Activated CD4-positive, alpha-beta T cell treated with anti-CD3 and anti-CD28 coated beads for 36 hours (primary cell): Measurements from ENCODE around the gene HYAL2. TPM values are rescaled to one million over a fixed set of nuclear protein-coding genes. Genes with fewer than 3 reads are reported as not detected.

Source experiments
- ATAC-seq: fragments of 200-7000 bp; cut with Tn5 transposase; one replicate; pipeline ENCODE4 v1.10.0; 2021; ENCODE audit warnings: mild to moderate bottlenecking, moderate library complexity
- CTCF ChIA-PET: fragments of 350-600 bp; sonication (Branson Sonifier 250); formaldehyde crosslinking; loops from one replicate; lab custom pipeline; 2021; ENCODE audit warnings: antibody characterized with exemption; lab: Charles Lee
- POLR2A ChIA-PET: fragments of 350-600 bp; sonication (Branson Sonifier 250); formaldehyde crosslinking; loops from one replicate; lab custom pipeline; 2021; ENCODE audit warnings: antibody characterized with exemption, inconsistent platforms; lab: Charles Lee
- DNase-seq: peaks from one replicate; pipeline ENCODE4 v3.0.0-alpha.2; 2020
- H3K27ac Mint-ChIP-seq: one replicate; pipeline ENCODE4 v1.8.0; 2021; ENCODE audit warnings: mixed read lengths
- H3K27me3 Mint-ChIP-seq: one replicate; pipeline ENCODE4 v1.8.0; 2021; ENCODE audit warnings: mixed read lengths
- H3K36me3 Mint-ChIP-seq: one replicate; pipeline ENCODE4 v1.8.0; 2021; ENCODE audit warnings: low read depth, mixed read lengths
- H3K4me1 Mint-ChIP-seq: one replicate; pipeline ENCODE4 v1.8.0; 2021; ENCODE audit warnings: mixed read lengths
- H3K4me3 Mint-ChIP-seq: one replicate; pipeline ENCODE4 v1.8.0; 2021; ENCODE audit warnings: mild to moderate bottlenecking, moderate library complexity, mixed read lengths
- H3K9me3 Mint-ChIP-seq: one replicate; pipeline ENCODE4 v1.8.0; 2021; ENCODE audit warnings: low read depth, mixed read lengths
- intact Hi-C, 2 experiments: fragments of 100-400 bp; cut with DNase I in 1 of 2; cut with micrococcal nuclease in 1 of 2; formaldehyde crosslinking; loops; one replicate each; pipeline versions ENCODE4 v1.14.2 to v1.15.1; 2022 to 2024; cut with DNase I, micrococcal nuclease
- total RNA-seq, 2 experiments: library from RNA; stranded (reverse); gene quantifications; one replicate each; pipeline ENCODE4 v1.2.3, GENCODE V29; 2021

The HYAL2 gene
- total RNA-seq, 2 experiments from 2014 or later = 4.7 to 5.1 TPM

DNA sequence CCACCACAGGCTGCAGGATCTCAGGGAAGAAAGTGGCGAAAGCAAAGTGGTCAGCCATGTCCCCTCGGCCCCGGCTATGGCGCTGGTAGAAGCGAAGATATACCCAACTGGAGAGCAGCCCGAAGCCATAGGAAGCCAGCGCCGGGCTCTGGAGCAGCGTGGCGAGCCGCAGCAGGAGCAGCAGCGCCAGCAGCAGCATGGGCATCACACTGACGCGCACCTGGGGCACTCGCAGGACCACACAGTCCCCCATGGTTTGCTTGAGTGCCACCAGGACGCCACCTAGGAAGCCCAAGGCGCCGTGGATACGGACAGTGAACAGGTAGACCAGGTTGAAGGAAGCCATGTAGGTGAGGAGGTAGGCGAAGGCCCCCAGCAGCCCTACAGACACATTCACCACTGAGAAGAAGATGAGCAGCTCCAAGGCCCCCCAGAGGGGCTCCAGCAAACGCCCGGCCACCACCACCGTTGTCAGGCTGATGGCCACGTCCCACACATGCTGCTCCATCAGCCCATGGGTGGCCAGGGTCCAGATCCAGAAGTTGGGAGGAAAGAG, 35.9 kb upstream of the HYAL2 start:
- no peaks in the 10 kb centered on the region for H3K27me3 Mint-ChIP-seq
- DNase-seq (no peak), ATAC-seq (no peak)
- H3K4me3 Mint-ChIP-seq = peak overlapping the region; percentile 91
- H3K36me3 Mint-ChIP-seq = peaks cover 22% of the 10 kb centered on the region
- H3K4me1 Mint-ChIP-seq = peaks cover 37% of the 10 kb centered on the region
- no peaks in the 10 kb centered on the region for H3K9me3 Mint-ChIP-seq
- intact Hi-C loops = loop anchor here in 1 of 2 experiments (5.0 to 10.0 kb wide), 2 partner anchors 424 to 671 kb away; partner anchors contain the start of genes MST1 and RNF123
- ChIA-PET POLR2A (interaction anchor here (1.4 kb wide), 1 partner anchor 8 kb away, joined by 6 read pairs; the partner anchor contains the start of genes CYB561D2 and NPRL2), CTCF (interaction anchor here (0.6 kb wide), 1 partner anchor 194 kb away, joined by 3 read pairs; no protein-coding TSS in a partner anchor)
- H3K27ac Mint-ChIP-seq = peak overlapping the region; percentile 89

GRCh38 chr3:50357481-50357880, 34.9 kb upstream of the HYAL2 start:
- H3K4me1 Mint-ChIP-seq = peaks cover 40% of the 10 kb centered on the region
- H3K9me3 Mint-ChIP-seq = no peaks in the 10 kb centered on the region
- ATAC-seq = no peak
- peak overlapping the region; percentile 89 for H3K27ac Mint-ChIP-seq
- no peaks in the 10 kb centered on the region for H3K27me3 Mint-ChIP-seq
- H3K36me3 Mint-ChIP-seq = peaks cover 27% of the 10 kb centered on the region
- peak overlapping the region; percentile 91 for H3K4me3 Mint-ChIP-seq
- DNase-seq = no peak
- POLR2A ChIA-PET = interaction anchor here (0.6 to 1.4 kb wide), 3 partner anchors 17 to 1447 kb away, joined by 3 to 5 read pairs (median 3); partner anchors contain the start of gene RASSF1
- CTCF ChIA-PET = interaction anchor here (0.5 to 1.8 kb wide), 5 partner anchors 10 to 111 kb away, joined by 3 to 9 read pairs (median 7); partner anchors contain the start of gene TUSC2
- intact Hi-C loops = loop anchor here in 1 of 2 experiments (5.0 to 10.0 kb wide), 2 partner anchors 423 to 670 kb away; partner anchors contain the start of genes MST1 and RNF123

DNA sequence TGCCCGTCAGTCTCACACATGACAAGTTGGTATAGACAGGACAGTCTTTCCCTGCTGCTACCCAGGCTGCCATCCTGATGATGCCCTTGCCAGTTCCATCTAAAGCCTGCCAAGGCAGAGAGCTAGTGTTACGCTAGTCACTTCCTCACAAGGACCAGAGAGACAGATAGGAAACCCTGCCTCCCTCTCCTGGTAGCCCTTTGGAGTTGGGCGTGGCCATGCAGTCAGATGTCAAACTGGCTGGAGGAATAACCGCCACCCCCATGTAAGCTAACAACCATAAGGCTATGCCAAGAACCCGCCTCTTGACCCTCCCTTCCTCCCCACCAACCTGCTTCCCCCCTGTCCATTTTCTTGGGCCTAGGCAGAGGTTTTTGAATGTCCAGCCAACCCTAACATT, 34.0 kb upstream of the HYAL2 start:
- POLR2A ChIA-PET = interaction anchor here (0.6 to 1.4 kb wide), 3 partner anchors 12 to 19 kb away, joined by 3 to 6 read pairs (median 5); partner anchors contain the start of gene RASSF1
- H3K36me3 Mint-ChIP-seq = peaks cover 27% of the 10 kb centered on the region
- no peak for DNase-seq
- no peak overlapping the region for H3K27ac Mint-ChIP-seq
- H3K27me3 Mint-ChIP-seq = no peaks in the 10 kb centered on the region
- H3K9me3 Mint-ChIP-seq = no peaks in the 10 kb centered on the region
- H3K4me1 Mint-ChIP-seq = peaks cover 44% of the 10 kb centered on the region
- H3K4me3 Mint-ChIP-seq = peak overlapping the region; percentile 91
- intact Hi-C loops = loop anchor here in 1 of 2 experiments (5.0 to 10.0 kb wide), 2 partner anchors 422 to 669 kb away; partner anchors contain the start of genes MST1 and RNF123
- no peak for ATAC-seq
- CTCF ChIA-PET = interaction anchor here (0.6 to 1.8 kb wide), 6 partner anchors 9 to 212 kb away, joined by 3 to 9 read pairs (median 5); partner anchors contain the start of genes HEMK1, IFRD2 and TUSC2

DNA sequence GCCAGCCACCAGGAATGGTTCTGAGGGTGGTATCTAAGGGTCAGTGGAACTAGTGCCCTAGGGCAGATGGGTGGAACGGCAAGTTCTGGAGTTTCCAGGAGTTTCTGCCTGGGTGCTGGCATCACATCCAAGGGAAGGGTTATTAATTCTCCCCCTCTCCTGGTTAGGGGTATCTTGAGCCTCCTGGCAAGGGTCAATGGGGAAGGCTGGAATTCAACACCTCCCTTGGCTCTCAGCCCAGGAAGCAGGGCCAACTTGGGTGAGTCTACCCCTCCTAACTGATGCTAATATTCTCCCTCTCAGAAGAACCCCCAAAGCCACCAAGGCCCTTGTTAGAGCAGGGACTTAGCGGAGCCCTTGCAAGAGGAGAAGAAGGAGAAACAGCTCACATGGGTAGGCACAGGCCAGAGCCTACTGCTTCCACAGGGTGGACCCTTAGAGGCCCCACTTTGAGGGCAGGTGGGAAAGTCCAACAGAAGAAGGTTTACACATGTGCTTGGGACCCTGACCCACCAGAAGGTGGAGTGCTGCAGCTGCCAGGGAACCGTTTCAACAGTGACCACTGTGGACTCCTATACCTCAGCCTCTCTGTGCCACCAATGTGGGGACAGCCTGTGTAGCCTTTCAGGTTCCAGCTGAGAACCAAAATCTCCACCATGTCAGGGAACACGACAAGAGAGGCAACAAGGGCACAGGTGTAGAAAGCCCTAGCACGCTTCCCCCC, 33.4 kb upstream of the HYAL2 start:
- no peaks in the 10 kb centered on the region for H3K9me3 Mint-ChIP-seq
- intact Hi-C loops = loop anchor here in 1 of 2 experiments (5.0 to 10.0 kb wide), 2 partner anchors 421 to 669 kb away; partner anchors contain the start of genes MST1 and RNF123
- peaks cover 49% of the 10 kb centered on the region for H3K4me1 Mint-ChIP-seq
- H3K4me3 Mint-ChIP-seq = peak overlapping the region; percentile 91
- no peak for ATAC-seq
- POLR2A ChIA-PET = interaction anchor here (0.6 kb wide), 1 partner anchor 12 kb away, joined by 6 read pairs; no protein-coding TSS in a partner anchor
- no peak for DNase-seq
- no peak overlapping the region for H3K27ac Mint-ChIP-seq
- peaks cover 31% of the 10 kb centered on the region for H3K36me3 Mint-ChIP-seq
- H3K27me3 Mint-ChIP-seq = no peaks in the 10 kb centered on the region
- CTCF ChIA-PET = interaction anchor here (0.9 to 1.8 kb wide), 3 partner anchors 8 to 213 kb away, joined by 3 to 9 read pairs (median 8); partner anchors contain the start of genes HEMK1 and TUSC2

DNA sequence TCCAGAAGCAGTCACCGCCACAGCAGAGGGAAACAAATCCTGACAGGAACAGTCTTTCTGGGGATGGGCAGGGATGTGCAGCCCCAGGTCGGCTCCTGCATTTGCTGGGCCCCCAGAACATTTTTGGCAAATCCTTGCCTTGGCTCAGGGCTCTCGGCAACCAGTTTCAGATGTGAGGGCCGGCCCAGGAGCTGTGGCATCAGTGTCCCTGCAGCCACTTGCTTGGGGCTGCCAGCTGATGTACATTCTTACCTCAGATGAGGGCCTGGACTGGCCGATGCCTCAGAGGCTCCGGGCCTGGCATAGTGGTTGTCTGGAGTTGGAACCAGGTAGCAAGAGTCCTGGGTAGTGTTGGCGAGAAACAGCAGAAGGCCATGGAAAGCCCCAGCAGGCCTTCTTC, 32.3 kb upstream of the HYAL2 start:
- POLR2A ChIA-PET = interaction anchor here (1.2 kb wide), 1 partner anchor 14 kb away, joined by 3 read pairs; no protein-coding TSS in a partner anchor
- Mint-ChIP-seq H3K4me3 (no peak overlapping the region), H3K36me3 (peaks cover 34% of the 10 kb centered on the region), H3K27me3 (no peaks in the 10 kb centered on the region), H3K4me1 (peaks cover 51% of the 10 kb centered on the region), H3K9me3 (no peaks in the 10 kb centered on the region), H3K27ac (no peak overlapping the region)
- no peak for ATAC-seq
- DNase-seq = no peak
- intact Hi-C loops = loop anchor here (5.0 to 10.0 kb wide), 7 partner anchors 212 to 1702 kb away; partner anchors contain the start of genes CISH (in 2 of the 2), C3orf18 (in 1 of the 2), DCAF1 (in 1 of the 2) and DUSP7 (in 1 of the 2)
- CTCF ChIA-PET = interaction anchor here (1.4 kb wide), 1 partner anchor 18 kb away, joined by 9 read pairs; no protein-coding TSS in a partner anchor

- Mint-ChIP-seq H3K27me3 (no peaks in the 10 kb centered on the region), H3K4me1 (peaks cover 53% of the 10 kb centered on the region), H3K36me3 (peaks cover 33% of the 10 kb centered on the region), H3K27ac (peak overlapping the region; percentile 25), H3K4me3 (no peak overlapping the region), H3K9me3 (no peaks in the 10 kb centered on the region)
- ATAC-seq (no peak), DNase-seq (no peak)
- ChIA-PET CTCF (interaction anchor here (1.4 kb wide), 1 partner anchor 17 kb away, joined by 9 read pairs; no protein-coding TSS in a partner anchor), POLR2A (interaction anchor here (0.6 to 1.2 kb wide), 3 partner anchors 13 to 231 kb away, joined by 3 read pairs; no protein-coding TSS in a partner anchor)
- intact Hi-C loops = loop anchor here (5.0 to 10.0 kb wide), 6 partner anchors 213 to 1703 kb away; partner anchors contain the start of genes CISH (in 2 of the 2), C3orf18 (in 1 of the 2), DCAF1 (in 1 of the 2) and DUSP7 (in 1 of the 2)
These were observed 31.7 kb upstream of the HYAL2 start for GRCh38 chr3:50354186-50354764.

DNA sequence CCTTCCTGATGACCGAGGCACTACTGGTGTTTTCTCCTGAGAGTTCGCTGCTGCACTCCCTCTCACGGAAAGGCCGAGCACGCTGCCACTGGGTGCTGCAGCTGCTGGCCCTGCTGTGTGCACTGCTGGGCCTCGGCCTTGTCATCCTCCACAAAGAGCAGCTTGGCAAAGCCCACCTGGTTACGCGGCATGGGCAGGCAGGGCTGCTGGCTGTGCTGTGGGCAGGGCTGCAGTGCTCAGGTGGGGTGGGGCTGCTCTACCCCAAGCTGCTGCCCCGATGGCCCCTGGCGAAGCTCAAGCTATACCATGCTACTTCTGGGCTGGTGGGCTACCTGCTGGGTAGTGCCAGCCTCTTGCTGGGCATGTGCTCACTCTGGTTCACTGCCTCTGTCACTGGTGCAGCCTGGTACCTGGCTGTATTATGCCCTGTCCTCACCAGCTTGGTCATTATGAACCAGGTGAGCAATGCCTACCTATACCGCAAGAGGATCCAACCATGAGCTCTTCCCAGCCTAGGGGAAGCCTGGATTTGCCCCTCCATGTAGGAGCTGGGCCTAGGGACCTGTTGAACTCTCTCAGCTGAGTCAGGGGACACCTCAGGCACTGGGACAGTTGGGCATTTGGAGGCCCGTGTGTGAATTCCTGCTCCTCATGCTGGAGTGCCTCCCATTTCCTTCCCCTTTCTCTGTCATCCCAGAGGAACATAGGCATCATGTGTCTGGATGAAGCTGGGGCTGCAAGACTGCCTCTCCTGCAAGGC, 30.9 kb upstream of the HYAL2 start:
- H3K4me3 Mint-ChIP-seq = no peak overlapping the region
- H3K4me1 Mint-ChIP-seq = peaks cover 61% of the 10 kb centered on the region
- intact Hi-C loops = loop anchor here (5.0 to 10.0 kb wide), 6 partner anchors 214 to 1704 kb away; partner anchors contain the start of genes CISH (in 2 of the 2), C3orf18 (in 1 of the 2), DCAF1 (in 1 of the 2) and DUSP7 (in 1 of the 2)
- DNase-seq (no peak), ATAC-seq (no peak)
- H3K36me3 Mint-ChIP-seq = peaks cover 35% of the 10 kb centered on the region
- no peaks in the 10 kb centered on the region for H3K9me3 Mint-ChIP-seq
- ChIA-PET CTCF (interaction anchor here (0.7 to 1.4 kb wide), 6 partner anchors 11 to 813 kb away, joined by 3 to 9 read pairs (median 4); partner anchors contain the start of genes IFRD2 and TUSC2), POLR2A (interaction anchor here (1.0 to 1.2 kb wide), 2 partner anchors 12 to 16 kb away, joined by 3 read pairs; no protein-coding TSS in a partner anchor)
- no peak overlapping the region for H3K27ac Mint-ChIP-seq
- H3K27me3 Mint-ChIP-seq = no peaks in the 10 kb centered on the region

DNA sequence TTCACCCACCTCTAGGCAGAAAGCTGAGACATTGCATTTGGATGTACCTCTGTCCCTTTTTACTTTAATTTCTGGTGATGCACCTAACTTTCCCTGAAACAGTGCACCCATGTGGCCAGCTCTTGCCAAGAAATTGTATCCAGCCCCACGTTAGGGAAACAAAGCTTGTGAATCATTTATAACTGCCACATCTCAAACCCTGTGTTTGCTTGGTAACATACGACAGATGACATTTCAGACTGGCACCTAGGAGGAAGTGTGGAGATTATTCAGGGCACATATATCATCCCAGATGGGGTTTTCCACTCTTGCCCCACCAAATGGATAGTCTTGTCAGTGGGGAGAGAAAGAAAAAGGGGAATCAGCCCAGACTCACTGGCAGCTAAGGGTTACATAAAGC, 30.2 kb upstream of the HYAL2 start:
- no peaks in the 10 kb centered on the region for H3K27me3 Mint-ChIP-seq
- peaks cover 63% of the 10 kb centered on the region for H3K4me1 Mint-ChIP-seq
- no peak overlapping the region for H3K4me3 Mint-ChIP-seq
- intact Hi-C loops = loop anchor here (5.0 to 10.0 kb wide), 6 partner anchors 215 to 1705 kb away; partner anchors contain the start of genes CISH (in 2 of the 2), C3orf18 (in 1 of the 2), DCAF1 (in 1 of the 2) and DUSP7 (in 1 of the 2)
- POLR2A ChIA-PET = interaction anchor here (0.6 kb wide), 1 partner anchor 1141 kb away, joined by 5 read pairs; no protein-coding TSS in a partner anchor
- peaks cover 37% of the 10 kb centered on the region for H3K36me3 Mint-ChIP-seq
- H3K9me3 Mint-ChIP-seq = no peaks in the 10 kb centered on the region
- H3K27ac Mint-ChIP-seq = no peak overlapping the region
- CTCF ChIA-PET = interaction anchor here (0.7 to 1.2 kb wide), 6 partner anchors 11 to 813 kb away, joined by 3 to 6 read pairs (median 4); partner anchors contain the start of genes IFRD2 and TUSC2
- DNase-seq (peak; percentile 49), ATAC-seq (no peak)

DNA sequence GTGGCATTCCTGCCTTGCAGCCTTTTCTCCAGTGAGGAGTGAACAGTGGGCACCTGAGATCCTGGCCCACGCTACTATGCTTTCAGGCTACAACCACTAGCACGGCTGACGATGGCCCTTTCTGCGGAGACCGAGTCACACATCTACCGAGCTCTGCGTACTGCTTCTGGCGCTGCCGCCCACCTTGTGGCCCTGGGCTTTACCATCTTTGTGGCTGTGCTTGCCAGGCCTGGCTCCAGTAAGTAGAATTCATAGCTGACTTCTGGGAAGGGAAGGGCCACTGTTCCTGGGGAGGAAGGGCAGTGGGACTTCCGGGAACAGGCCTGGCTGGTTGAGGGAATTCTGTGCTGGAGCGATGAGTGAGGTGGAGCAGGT, 28.8 kb upstream of the HYAL2 start:
- CTCF ChIA-PET = interaction anchor here (1.0 to 1.9 kb wide), 2 partner anchors 9 to 13 kb away, joined by 3 to 17 read pairs; no protein-coding TSS in a partner anchor
- Mint-ChIP-seq H3K4me1 (peaks cover 55% of the 10 kb centered on the region), H3K9me3 (no peaks in the 10 kb centered on the region), H3K4me3 (peak overlapping the region; percentile 90), H3K27ac (peak overlapping the region; percentile 80), H3K36me3 (peaks cover 31% of the 10 kb centered on the region), H3K27me3 (no peaks in the 10 kb centered on the region)
- intact Hi-C loops = loop anchor here (1.0 to 10.0 kb wide), 10 partner anchors 8 to 1706 kb away; partner anchors contain the start of genes CISH (in 2 of the 2), TMEM115 (in 2 of the 2), C3orf18 (in 1 of the 2) and DCAF1 (in 1 of the 2)
- ATAC-seq = no peak
- no peak for DNase-seq
- POLR2A ChIA-PET = interaction anchor here (0.5 to 2.7 kb wide), 4 partner anchors 11 to 235 kb away, joined by 3 to 20 read pairs (median 6); partner anchors contain the start of gene RASSF1
